GM18520 (cell line): ENCODE measurements around the gene EYS.
"Not testable (repeated sequence)": the region's sequence is repeated elsewhere in the genome, so short reads cannot be mapped to it uniquely, and the experiment has no call there.

Experiments
- ATAC-seq: cut with Tn5 transposase; IDR thresholded peaks from one replicate; pipeline ENCODE4 v1.9.1; 2021; ENCODE audit not compliant: unreplicated experiment

EYS gene

GRCh38 chr6:65469650-65470049, 237.4 kb downstream of the EYS start:
- no peak for ATAC-seq

DNA sequence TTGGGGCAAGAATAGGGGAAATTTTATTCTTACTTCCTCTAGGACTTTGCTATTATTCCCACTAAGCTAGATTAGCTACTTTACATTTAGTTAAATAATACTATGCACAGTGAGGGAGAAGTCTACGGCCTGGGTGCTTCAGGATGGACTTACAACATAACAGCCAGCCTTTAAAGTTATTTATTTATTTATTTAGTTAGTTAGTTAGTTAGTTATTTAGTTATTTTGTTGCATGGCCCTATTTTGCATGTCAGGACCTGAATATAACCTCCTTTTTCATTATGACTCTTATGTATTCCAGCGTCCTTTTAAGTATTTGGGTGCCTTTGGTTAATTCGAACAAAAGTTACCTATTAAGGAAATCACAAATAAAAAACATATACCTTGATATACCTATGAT, 238.7 kb downstream of the EYS start:
- no peak for ATAC-seq

DNA sequence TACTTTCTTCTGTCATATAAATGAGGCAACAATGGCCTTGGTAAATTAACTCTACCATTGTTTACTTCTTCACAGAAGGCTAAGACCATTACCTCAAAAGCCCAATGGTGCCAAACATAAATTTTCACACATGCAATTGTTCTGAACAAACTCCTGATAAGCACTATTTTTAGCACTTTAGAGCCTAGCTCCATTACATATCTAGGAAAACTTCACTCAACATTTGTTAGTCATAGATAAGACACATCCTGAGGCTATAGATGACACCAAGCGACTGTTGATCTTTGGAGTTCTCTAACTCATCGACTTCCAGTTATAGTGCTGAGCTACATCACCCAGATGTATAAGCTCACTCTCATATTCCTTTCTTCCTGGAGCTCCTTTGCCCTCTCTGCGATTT, 245.9 kb downstream of the EYS start:
- no peak for ATAC-seq

GRCh38 chr6:65452333-65452732, 254.7 kb downstream of the EYS start:
- no peak for ATAC-seq

DNA sequence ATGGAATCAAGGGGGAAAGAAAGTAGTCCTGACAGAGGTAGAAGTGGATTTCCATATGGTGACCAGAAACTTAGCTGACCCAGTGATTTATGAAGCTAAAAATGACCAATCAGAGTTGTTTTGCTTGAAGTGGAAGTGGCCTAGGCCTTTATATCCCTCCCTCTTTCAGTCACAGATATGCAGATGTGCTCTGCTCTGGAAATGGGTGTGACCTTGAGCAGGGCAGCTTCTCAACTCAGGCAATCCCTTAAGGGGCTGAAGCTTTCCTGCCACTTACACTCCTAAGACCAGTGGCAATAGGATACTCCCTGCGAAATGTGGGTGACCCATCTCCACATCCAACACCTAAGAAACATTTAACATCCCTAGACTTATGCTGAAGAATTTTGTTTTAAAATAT, 256.6 kb downstream of the EYS start:
- ATAC-seq = no peak

DNA sequence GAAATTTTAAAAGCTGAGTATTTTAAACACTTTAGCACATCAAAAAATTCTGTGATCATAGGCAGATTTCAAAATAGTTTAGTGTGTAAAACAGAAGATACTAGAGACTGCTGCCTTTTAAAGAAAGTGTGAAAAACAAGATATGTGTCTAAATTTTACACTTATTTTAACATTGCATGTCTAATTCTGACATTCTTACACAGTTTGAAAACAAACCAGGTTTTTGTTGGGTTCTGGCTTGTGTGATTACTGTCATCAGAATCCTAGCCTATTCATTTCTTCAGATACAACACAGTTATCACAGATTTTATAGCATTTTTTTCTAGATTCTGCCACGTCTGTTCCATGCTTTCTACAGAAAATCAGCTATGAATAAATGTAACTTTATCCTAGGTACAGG, 257.1 kb downstream of the EYS start:
- no peak for ATAC-seq

DNA sequence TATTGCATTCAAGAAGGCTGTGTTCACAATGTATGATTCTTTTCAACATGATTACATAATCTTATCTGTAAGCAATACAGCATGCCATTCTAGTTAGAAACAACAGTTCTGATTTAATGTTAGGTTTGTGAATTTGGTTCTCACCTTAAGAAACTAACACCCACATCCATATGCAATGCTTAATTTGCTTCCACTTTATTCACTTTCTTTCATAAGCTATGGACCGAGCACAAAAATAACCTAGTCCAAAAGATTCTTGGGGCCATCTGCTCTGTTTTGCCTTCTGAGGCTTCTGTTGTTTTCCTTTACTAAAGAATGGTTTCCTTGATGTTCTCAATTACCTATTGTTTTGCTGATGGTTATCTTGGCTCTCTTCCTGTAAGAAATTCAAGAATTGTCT, 258.2 kb downstream of the EYS start:
- no peak for ATAC-seq

DNA sequence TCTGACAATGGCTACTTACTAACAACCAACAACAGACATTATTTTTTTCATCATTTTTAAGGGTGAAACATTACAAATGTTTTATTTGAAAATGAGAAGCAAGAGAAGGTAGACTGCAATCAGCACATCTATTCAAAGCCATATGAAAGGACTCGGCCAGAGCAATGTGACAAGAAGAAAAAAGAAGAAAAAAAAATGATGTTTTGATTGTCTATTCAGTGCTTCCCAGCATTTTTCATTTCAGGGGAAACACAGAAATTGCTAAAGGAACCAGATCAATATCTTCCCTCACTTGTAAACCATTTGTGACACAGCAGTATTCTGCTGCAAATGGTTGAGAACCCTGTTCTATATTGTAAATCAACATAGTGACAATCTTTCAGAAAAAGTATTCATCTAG, 270.7 kb downstream of the EYS start:
- no peak for ATAC-seq

DNA sequence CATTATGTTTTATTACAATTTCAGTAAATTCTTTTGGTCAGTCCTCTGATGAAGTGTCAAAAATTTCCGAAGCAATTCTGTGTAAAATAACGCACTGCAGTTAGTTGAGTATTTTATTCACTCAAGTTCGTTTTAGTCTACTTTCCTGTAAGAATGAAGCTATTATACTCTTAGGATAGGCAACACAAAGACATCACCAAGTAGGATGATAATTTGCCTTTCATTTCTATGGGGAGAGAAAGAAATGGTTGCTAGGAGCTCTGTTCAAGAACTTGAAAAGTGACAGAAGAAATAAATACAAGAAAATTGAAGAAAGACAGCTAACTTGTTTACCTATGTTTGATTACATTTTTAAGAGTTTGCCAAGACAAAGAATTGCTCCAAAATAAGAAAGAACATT, 290.4 kb downstream of the EYS start:
- ATAC-seq = no peak

DNA sequence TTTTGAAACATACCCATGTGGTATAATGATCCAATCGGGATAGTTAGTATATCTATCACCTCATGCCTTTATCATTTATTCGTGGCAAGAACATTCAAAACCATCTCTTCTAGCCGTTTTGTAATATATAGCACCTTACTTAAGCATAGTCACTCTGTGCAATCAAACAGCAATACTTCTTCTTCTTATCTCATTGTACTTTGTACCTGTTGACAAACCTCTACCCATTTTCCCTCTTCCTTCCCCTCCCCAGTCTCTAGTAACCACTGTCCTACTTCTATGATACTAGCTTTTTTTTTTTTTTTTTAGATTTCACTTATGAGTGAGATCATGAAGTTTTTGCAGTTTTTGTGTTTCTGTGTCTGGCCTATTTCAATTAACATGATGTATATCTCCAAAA, 296.7 kb downstream of the EYS start:
- ATAC-seq = no peak

GRCh38 chr6:65402564-65402963, 304.5 kb downstream of the EYS start:
- no peak for ATAC-seq

DNA sequence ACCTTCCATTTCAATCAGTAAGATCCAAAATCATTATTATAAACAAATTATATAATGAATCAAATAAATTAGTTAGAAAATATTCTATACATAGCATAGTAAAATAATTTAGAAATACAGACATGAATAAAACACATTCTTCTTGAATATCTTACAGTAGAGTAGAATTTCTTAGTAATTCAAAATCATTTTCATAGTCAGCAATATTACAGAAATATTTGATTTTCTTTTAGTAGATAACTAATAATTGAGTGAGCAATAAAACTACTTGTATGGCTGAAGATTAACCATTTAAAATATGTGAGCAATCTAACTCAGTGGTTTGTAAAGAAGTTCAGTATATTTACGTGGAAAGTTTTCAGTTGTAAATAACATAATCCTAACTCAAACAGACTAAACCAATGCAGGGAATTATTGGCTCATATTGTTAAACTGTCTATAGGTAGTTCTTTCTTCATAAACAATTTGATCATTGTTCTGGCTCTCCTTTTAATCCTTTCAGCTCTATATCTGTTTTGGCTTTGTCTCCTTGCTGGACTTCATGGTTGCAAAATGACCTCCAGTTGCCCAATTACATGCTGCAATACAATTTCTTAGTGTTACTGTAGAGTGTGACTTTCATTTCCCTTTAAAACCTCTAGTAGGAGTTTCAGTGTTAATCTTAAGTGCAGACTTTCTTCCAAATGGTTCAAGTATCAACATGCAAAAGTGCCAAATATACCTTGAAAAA, 307.5 kb downstream of the EYS start:
- ATAC-seq = no peak

DNA sequence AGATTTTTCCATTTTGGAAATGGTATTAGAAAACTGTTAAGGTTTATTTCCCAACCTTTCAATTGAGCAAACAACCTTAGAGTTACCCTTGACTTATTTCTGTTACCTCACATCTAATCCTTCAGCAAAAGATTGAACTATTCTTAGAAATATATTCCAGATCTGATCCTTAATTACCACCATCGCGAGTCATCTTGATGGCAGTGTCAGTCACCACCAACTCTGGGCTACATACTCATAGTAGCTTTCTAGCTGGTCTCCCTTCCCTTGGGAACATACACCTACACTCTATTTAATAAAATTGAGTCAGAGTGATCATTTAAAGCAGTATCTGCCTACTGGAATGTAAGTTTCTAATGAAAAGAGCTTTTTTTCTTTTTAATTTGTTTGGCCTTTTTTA, 308.2 kb downstream of the EYS start:
- ATAC-seq = no peak

DNA sequence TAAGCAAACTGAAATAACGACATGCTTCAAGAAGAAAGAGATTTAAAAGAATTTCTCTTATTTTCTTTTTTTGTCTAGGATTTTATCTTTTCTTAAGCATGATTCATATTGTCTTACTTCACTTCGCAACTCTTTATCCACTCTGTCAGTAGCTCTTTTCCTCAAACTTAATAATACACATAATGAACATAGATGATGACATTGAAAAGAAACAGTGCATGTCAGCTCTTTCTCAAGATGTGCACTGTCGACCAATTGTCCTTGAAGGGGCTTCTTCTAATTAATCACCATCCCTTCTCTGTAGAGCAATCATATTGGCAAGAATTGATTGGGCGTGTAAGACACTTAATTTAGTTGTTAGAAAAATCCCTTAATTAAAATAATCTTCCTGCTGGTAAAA, 356.5 kb downstream of the EYS start:
- no peak for ATAC-seq

DNA sequence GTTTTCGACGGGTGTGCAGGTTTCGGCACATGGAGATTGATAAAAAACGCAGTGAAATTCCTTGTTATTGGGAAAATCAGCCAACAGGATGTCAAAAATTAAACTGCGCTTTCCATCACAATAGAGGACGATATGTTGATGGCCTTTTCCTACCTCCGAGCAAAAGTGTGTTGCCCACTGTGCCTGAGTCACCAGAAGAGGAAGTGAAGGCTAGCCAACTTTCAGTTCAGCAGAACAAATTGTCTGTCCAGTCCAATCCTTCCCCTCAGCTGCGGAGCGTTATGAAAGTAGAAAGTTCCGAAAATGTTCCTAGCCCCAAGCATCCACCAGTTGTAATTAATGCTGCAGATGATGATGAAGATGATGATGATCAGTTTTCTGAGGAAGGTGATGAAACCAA, 404.4 kb downstream of the EYS start:
- not testable (repeated sequence) for ATAC-seq

GRCh38 chr6:65299236-65299635, 407.8 kb downstream of the EYS start:
- no peak for ATAC-seq

- ATAC-seq = no peak
Observed at GRCh38 chr6:65295812-65296211, 411.2 kb downstream of the EYS start.

DNA sequence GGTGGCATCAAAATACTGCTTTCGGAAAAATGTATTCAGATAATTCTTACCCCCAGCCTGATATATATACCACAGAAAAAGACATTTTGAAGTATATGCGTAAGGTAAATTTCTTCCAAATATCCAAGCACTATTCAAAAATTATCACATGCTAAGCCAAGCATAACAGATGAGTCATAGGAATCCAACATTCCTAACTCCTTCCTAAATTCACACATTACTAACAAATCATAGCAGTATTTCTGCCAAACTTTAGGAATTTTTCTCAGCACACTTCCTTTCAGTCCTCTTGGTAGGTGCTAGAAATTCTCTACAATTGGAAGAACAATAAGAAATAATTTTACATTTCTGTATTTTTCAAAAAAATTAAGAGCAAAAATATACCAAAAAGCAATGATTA, 417.5 kb downstream of the EYS start:
- ATAC-seq = no peak

DNA sequence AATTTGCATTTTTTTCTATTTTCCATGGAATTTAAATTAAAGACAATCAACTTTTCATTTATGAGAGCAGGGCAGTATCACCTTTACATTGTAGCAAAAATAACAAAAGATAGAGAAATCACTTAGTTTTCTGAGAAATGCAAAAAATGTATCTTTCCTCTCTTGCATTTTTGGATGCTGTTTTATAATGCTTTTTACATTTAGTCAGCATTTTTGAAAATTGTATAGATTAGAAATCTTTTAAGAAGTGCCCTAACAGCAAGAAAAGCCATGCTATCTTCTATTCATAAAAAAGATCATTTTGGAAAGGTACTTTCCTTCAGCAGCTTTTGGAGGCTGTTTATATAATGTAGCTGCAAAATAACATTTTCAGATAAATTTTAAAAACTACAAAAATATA, 421.8 kb downstream of the EYS start:
- no peak for ATAC-seq

DNA sequence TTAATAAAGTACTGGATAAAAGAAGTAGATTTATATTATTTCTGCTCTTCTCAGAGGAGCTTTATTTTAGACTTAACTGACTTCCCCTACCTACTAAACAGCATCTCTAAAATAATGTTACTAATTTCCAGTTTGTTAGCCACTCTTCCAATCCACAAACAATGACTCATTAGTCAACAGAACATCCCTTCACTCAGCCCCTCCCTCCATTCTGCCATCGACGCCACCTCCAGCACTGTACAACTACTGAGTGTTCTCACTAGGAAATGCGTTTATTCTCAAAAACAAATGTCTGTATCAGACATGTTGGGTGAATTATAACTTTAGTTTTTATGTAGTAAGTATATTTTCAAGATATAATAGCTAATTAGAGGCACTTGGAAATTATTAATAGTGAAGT, 427.0 kb downstream of the EYS start:
- ATAC-seq = no peak

DNA sequence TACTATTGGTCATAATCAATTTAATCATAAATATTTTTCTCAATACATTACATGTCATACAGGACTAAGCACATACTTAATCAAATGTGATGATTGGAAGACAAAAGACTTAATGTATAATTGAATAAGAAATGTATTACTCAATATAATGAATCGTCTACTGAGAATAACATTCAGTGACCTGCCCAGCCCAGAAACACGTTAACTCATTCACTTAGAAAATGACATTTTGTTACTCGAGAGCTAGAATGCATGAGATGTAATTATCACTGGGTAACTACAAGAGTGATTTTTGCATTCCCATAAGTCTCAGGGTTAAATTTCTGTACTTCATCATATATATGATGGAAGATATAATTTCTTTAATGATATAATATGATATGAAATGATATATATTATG, 444.8 kb downstream of the EYS start:
- no peak for ATAC-seq

- no peak for ATAC-seq
Observed at GRCh38 chr6:65259982-65260381, 447.0 kb downstream of the EYS start.

- ATAC-seq = no peak
Observed at GRCh38 chr6:65259059-65259458, 448.0 kb downstream of the EYS start.

DNA sequence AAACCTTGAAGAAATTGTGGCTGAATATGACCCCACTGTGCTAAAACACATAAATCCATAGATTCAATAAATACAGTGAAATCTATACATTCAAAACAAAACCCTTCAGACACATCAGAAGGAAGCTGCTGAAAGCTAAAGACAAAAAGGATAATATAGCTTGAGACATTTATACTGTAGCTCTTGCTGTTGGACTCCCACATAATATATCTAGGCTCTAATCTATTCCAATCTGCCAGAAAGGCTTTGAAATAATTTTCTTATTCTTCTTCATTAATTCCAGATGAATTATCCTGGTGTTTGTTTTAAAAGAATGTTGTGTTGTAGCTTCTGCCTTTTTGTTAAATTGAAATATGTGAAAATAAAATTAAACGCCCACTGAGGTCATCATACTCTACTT, 454.0 kb downstream of the EYS start:
- ATAC-seq = no peak
